H9 (cell line): ENCODE data around the gene SCAND1. TPM values are rescaled to one million over a fixed set of nuclear protein-coding genes. Genes with fewer than 3 reads are reported as not detected.
"Not testable (repeated sequence)": the region's sequence is repeated elsewhere in the genome, so short reads cannot be mapped to it uniquely, and the experiment has no call there.

Experiments used
- DNase-seq: peaks from one replicate; pipeline ENCODE4 v3.0.0-alpha.2; 2017
- H2AFZ ChIP-seq: one replicate; pipeline ENCODE4 v1.6.1; 2013; ENCODE audit warnings: mild to moderate bottlenecking, low read length, control low read depth, moderate library complexity
- H2AK5ac ChIP-seq: 2 replicates; pipeline ENCODE4 v1.6.1; 2013; ENCODE audit warnings: low read length, control low read depth, mixed read lengths; ENCODE audit not compliant: insufficient read length
- H2BK120ac ChIP-seq: one replicate; pipeline ENCODE4 v1.6.1; 2013; ENCODE audit warnings: low read depth, mild to moderate bottlenecking, low read length, control low read depth, inconsistent platforms; ENCODE audit not compliant: poor library complexity, severe bottlenecking
- H2BK12ac ChIP-seq: 2 replicates; pipeline ENCODE4 v1.6.1; 2013; ENCODE audit warnings: low read length, control low read depth, mixed read lengths, low read depth; ENCODE audit not compliant: insufficient read length
- H2BK15ac ChIP-seq: 2 replicates; pipeline ENCODE4 v1.6.1; 2013; ENCODE audit warnings: low read depth, low read length, control low read depth
- H2BK20ac ChIP-seq: one replicate; pipeline ENCODE4 v1.6.1; 2013; ENCODE audit warnings: low read depth, mild to moderate bottlenecking, low read length, control low read depth, inconsistent platforms; ENCODE audit not compliant: poor library complexity, severe bottlenecking
- H2BK5ac ChIP-seq: 2 replicates; pipeline ENCODE4 v1.6.1; 2013; ENCODE audit warnings: low read length, control low read depth, mixed read lengths; ENCODE audit not compliant: insufficient read length
- H3K14ac ChIP-seq: 2 replicates; pipeline ENCODE4 v1.6.1; 2013; ENCODE audit warnings: low read length, control low read depth; ENCODE audit not compliant: insufficient read depth
- H3K18ac ChIP-seq: 2 replicates; pipeline ENCODE4 v1.6.1; 2013; ENCODE audit warnings: low read depth, mild to moderate bottlenecking, mixed read lengths, low read length, control low read depth; ENCODE audit not compliant: insufficient read length
- H3K23ac ChIP-seq: 2 replicates; pipeline ENCODE4 v1.6.1; 2013; ENCODE audit warnings: low read length, control low read depth, mixed read lengths, low read depth; ENCODE audit not compliant: insufficient read length
- H3K23me2 ChIP-seq: 2 replicates; pipeline ENCODE4 v1.6.1; 2013; ENCODE audit warnings: low read depth, mild to moderate bottlenecking, mixed read lengths, low read length, control low read depth; ENCODE audit not compliant: insufficient read length, poor library complexity, severe bottlenecking
- H3K27ac ChIP-seq: 2 replicates; pipeline ENCODE4 v1.5.1; 2013; ENCODE audit warnings: low read length, control low read depth, mixed read lengths, low read depth; ENCODE audit not compliant: insufficient read length
- H3K27me3 ChIP-seq: 2 replicates; pipeline ENCODE4 v1.6.1; 2013; ENCODE audit warnings: low read length, control low read depth, inconsistent platforms; ENCODE audit not compliant: insufficient read depth
- H3K4ac ChIP-seq: 2 replicates; pipeline ENCODE4 v1.6.1; 2013; ENCODE audit warnings: low read depth, mild to moderate bottlenecking, control low read depth, inconsistent platforms, low read length, moderate library complexity
- H3K4me1 ChIP-seq: 2 replicates; pipeline ENCODE4 v1.6.1; 2013; ENCODE audit warnings: low read length, control low read depth, inconsistent platforms; ENCODE audit not compliant: insufficient read depth
- H3K4me2 ChIP-seq: 2 replicates; pipeline ENCODE4 v1.6.1; 2013; ENCODE audit warnings: low read length, control low read depth, mixed read lengths; ENCODE audit not compliant: insufficient read length, insufficient read depth
- H3K56ac ChIP-seq: 2 replicates; pipeline ENCODE4 v1.6.1; 2013; ENCODE audit warnings: low read depth, mild to moderate bottlenecking, mixed read lengths, low read length, control low read depth; ENCODE audit not compliant: insufficient read length
- H3K79me1 ChIP-seq: 2 replicates; pipeline ENCODE4 v1.6.1; 2013; ENCODE audit warnings: low read depth, mild to moderate bottlenecking, moderate library complexity, low read length, control low read depth, inconsistent platforms; ENCODE audit not compliant: insufficient read depth, poor library complexity, severe bottlenecking
- H3K79me2 ChIP-seq: 2 replicates; pipeline ENCODE4 v1.6.1; 2013; ENCODE audit warnings: low read length, control low read depth, inconsistent platforms; ENCODE audit not compliant: insufficient read depth
- H3K9ac ChIP-seq: 2 replicates; pipeline ENCODE4 v1.6.1; 2013; ENCODE audit warnings: low read length, control low read depth, mixed read lengths; ENCODE audit not compliant: insufficient read length; ENCODE audit errors: extremely low read depth
- H3K9me3 ChIP-seq: one replicate; pipeline ENCODE4 v1.6.1; 2013; ENCODE audit warnings: low read depth, low read length, inconsistent platforms; ENCODE audit not compliant: control insufficient read depth
- H3T11ph ChIP-seq: one replicate; pipeline ENCODE4 v1.6.1; 2013; ENCODE audit warnings: mild to moderate bottlenecking, low read length, control low read depth, inconsistent platforms
- H4K20me1 ChIP-seq: one replicate; pipeline ENCODE4 v1.6.1; 2013; ENCODE audit not compliant: control insufficient read depth, insufficient read length, insufficient read depth
- H4K5ac ChIP-seq: 2 replicates; pipeline ENCODE4 v1.6.1; 2013; ENCODE audit warnings: low read depth, mild to moderate bottlenecking, mixed read lengths, low read length, control low read depth; ENCODE audit not compliant: insufficient read length
- H4K8ac ChIP-seq: replicated peaks from 2 replicates; pipeline ENCODE4 v1.6.1; 2013; ENCODE audit warnings: low read length, control low read depth, mixed read lengths, low read depth; ENCODE audit not compliant: insufficient read length
- H4K91ac ChIP-seq: 2 replicates; pipeline ENCODE4 v1.6.1; 2013; ENCODE audit warnings: low read depth, mild to moderate bottlenecking, moderate library complexity, mixed read lengths, low read length, control low read depth; ENCODE audit not compliant: insufficient read length
- H3K27ac Mint-ChIP-seq, 3 experiments: 2 replicates in 2 of 3; 3 replicates in 1 of 3; pipeline ENCODE4 v1.8.0; 2020 to 2021; ENCODE audit warnings: mixed read lengths in 3 of 3, mild to moderate bottlenecking in 1 of 3, moderate library complexity in 1 of 3
- H3K27me3 Mint-ChIP-seq: 2 replicates; pipeline ENCODE4 v1.8.0; 2021; ENCODE audit warnings: low read depth, mild to moderate bottlenecking, moderate library complexity, mixed read lengths
- H3K36me3 Mint-ChIP-seq, 3 experiments: 2 replicates in 2 of 3; 3 replicates in 1 of 3; pipeline ENCODE4 v1.8.0; 2020 to 2021; ENCODE audit warnings: low read depth in 3 of 3, mixed read lengths in 3 of 3; ENCODE audit not compliant: insufficient read depth in 1 of 3
- H3K4me1 Mint-ChIP-seq, 2 experiments: 2 replicates each; pipeline ENCODE4 v1.8.0; 2020; ENCODE audit warnings: mixed read lengths in 2 of 2
- H3K4me3 Mint-ChIP-seq, 2 experiments: 2 replicates in 1 of 2; 3 replicates in 1 of 2; pipeline ENCODE4 v1.8.0; 2020 to 2021; ENCODE audit warnings: mild to moderate bottlenecking in 2 of 2, mixed read lengths in 2 of 2, moderate library complexity in 1 of 2
- H3K9me3 Mint-ChIP-seq, 2 experiments: 2 replicates in 1 of 2; 3 replicates in 1 of 2; pipeline ENCODE4 v1.8.0; 2020; ENCODE audit warnings: mild to moderate bottlenecking in 2 of 2, mixed read lengths in 2 of 2, moderate library complexity in 1 of 2
- CTCF ChIP-seq: fragments of 200-600 bp; sonication (generic); conservative IDR thresholded peaks from 3 replicates; pipeline ENCODE4 v1.8.0; 2021; ENCODE audit warnings: antibody characterized with exemption, mild to moderate bottlenecking
- WGBS: extraction: QIAGEN DNeasy Blood & Tissue Kit; methylation state at CpG from one replicate; pipeline ENCODE4 v1.1.7; 2013; ENCODE audit warnings: missing lambda C conversion rate, low lambda C conversion rate, mixed read lengths; ENCODE audit not compliant: insufficient read length; ENCODE audit errors: extremely low coverage; 5-methylcytosine and 5-hydroxymethylcytosine counted together
- total RNA-seq: library from RNA; stranded (reverse); gene quantifications from 2 replicates; pipeline ENCODE4 v1.2.1, GENCODE V29; 2021

SCAND1 gene
- total RNA-seq, 1 experiment from 2014 or later = 59.1 TPM

- H3K4me1 ChIP-seq = no peaks in the 10 kb centered on the region
- H3K23me2 ChIP-seq = no peaks in the 10 kb centered on the region
- H2BK5ac ChIP-seq = no peak overlapping the region
- H2BK15ac ChIP-seq = no peak overlapping the region
- H3K27ac ChIP-seq = no peak overlapping the region
- H4K8ac ChIP-seq = no peak overlapping the region
- DNase-seq = no peak
- H3K23ac ChIP-seq = no peak overlapping the region
- H3K79me2 ChIP-seq = no peaks in the 10 kb centered on the region
- no peak overlapping the region for H3K9ac ChIP-seq
- no peaks in the 10 kb centered on the region for H3K27me3 ChIP-seq
- no peak overlapping the region for H2BK20ac ChIP-seq
- H3T11ph ChIP-seq = no peak overlapping the region
- H3K18ac ChIP-seq = no peak overlapping the region
- H3K4me2 ChIP-seq = no peak overlapping the region
- H3K4ac ChIP-seq = no peak overlapping the region
- H2AK5ac ChIP-seq = no peak overlapping the region
- no peak overlapping the region for H2BK120ac ChIP-seq
- Mint-ChIP-seq H3K27me3 (peaks cover 10% of the 10 kb centered on the region), H3K9me3 (peaks cover 26 to 30% of the 10 kb centered on the region in 2 experiments), H3K4me1 (no peaks in the 10 kb centered on the region), H3K27ac (no peak overlapping the region), H3K36me3 (peaks cover 2 to 12% (median 9%) of the 10 kb centered on the region in 3 experiments; a peak in 5 of 7 replicates), H3K4me3 (no peak overlapping the region)
- no peak overlapping the region for H3K14ac ChIP-seq
- no peak overlapping the region for H2BK12ac ChIP-seq
- H4K91ac ChIP-seq = no peak overlapping the region
- no peak overlapping the region for H3K56ac ChIP-seq
- H3K9me3 ChIP-seq = peaks cover 10% of the 10 kb centered on the region
- no peak overlapping the region for H4K5ac ChIP-seq
- TF ChIP-seq CTCF = no peak
- H4K20me1 ChIP-seq = no peaks in the 10 kb centered on the region
- no peaks in the 10 kb centered on the region for H3K79me1 ChIP-seq
- H2AFZ ChIP-seq = no peak overlapping the region
Measured at GRCh38 chr20:36002855-36003254, 48.6 kb upstream of the SCAND1 start.

GRCh38 chr20:36001331-36001730 is 47.0 kb upstream of the SCAND1 start:
- not testable (repeated sequence) for H3K4me1 Mint-ChIP-seq, H3K14ac ChIP-seq, H4K91ac ChIP-seq, H2BK15ac ChIP-seq, H2BK20ac ChIP-seq, H4K20me1 ChIP-seq, H2BK5ac ChIP-seq, H3T11ph ChIP-seq, H3K23ac ChIP-seq, H3K4me3 Mint-ChIP-seq, H3K18ac ChIP-seq, H3K4me1 ChIP-seq, H3K79me2 ChIP-seq, H2AFZ ChIP-seq, H3K27me3 ChIP-seq, H2BK120ac ChIP-seq, H3K79me1 ChIP-seq, H3K27me3 Mint-ChIP-seq, H3K27ac Mint-ChIP-seq, H3K4me2 ChIP-seq, H4K5ac ChIP-seq, DNase-seq, H3K27ac ChIP-seq, H3K56ac ChIP-seq, H2BK12ac ChIP-seq, H3K9ac ChIP-seq, H3K4ac ChIP-seq, H3K23me2 ChIP-seq, H2AK5ac ChIP-seq, H4K8ac ChIP-seq
- no CpG with 5 or more reads among the region's 34 CpGs for WGBS
- Mint-ChIP-seq H3K36me3 (peaks cover 2 to 12% (median 9%) of the 10 kb centered on the region in 3 experiments; a peak in 5 of 7 replicates), H3K9me3 (peaks cover 26 to 30% of the 10 kb centered on the region in 2 experiments)
- H3K9me3 ChIP-seq = peaks cover 10% of the 10 kb centered on the region
